HG02610 (cell line): ENCODE measurements around the gene SP110.
"Not testable (repeated sequence)": the region's sequence is repeated elsewhere in the genome, so short reads cannot be mapped to it uniquely, and the experiment has no call there.

Experiments
- ATAC-seq: cut with Tn5 transposase; IDR thresholded peaks from one replicate; pipeline ENCODE4 v1.9.1; 2021; ENCODE audit warnings: mild to moderate bottlenecking, moderate library complexity; ENCODE audit not compliant: unreplicated experiment

SP110 gene

DNA sequence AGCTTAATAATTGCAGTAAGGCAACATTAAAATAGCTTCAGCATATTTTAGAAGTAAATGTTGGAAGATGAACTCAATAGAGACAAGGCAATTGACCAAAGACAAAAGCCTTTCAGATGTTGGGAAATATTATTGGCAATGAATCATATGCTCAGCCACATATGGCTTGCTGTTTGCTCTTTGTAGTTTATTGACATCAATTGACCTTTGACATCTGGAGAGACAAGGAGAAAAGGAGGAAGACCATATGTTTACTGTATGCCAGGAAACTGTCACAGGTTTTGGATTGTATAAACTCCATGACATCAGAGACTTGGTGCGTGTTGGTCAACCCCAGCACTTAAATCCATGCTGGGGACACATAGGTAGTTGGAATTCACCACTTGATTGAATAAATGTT is 90.4 kb downstream of the SP110 start:
- ATAC-seq, result no peak

DNA sequence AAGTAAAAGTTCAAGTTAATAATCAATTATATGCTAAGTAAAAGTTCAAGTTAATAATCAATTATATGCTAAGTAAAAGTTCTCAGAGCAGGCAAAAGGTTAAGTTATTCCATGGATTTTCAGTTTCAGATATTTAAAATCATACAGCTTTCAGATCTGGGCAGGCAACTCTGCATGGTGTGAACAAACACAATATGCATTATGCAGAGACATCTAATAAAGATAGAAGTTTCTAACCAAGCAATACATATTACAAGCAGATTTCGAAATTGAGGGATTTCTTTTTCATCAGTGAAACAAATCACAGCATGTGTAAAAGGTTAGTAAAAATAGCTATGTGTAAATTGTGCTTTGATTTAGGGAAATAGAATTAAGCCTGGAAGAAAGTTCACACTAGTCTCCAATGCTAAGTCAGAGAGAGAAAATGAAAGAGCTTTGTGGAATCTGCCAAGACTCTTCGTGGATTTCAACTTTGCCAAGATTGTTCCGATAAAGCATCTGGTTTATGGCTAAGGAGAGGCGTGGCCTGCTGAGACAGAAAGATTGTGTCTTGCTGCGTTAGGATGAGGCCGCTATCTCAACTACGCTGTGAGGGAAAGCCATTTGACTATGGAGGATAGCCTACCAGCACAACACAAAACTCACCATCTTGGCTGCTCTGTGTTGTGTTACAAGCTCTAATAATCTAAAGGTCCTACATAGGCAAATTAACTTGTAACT is 91.0 kb downstream of the SP110 start:
- ATAC-seq, result no peak

DNA sequence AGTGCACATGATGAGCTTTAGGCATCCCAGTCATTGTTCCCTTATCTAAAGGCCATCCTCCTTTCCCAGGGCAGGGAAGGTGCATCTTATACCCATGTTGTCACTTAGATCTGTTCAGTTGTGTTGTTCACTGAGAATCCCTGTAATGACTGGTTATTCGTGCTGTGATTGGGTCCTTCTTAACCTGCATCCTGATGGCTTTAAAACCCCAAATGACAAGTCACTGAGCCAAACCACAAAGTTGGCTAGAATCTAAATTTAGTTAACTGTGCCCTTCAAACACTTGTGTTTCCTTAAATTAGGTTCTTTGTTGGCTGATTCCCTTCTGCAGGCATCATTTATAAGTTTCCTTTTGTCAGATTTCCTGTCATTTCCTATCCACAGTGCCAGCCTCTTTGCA is 92.6 kb downstream of the SP110 start:
- no peak for ATAC-seq

DNA sequence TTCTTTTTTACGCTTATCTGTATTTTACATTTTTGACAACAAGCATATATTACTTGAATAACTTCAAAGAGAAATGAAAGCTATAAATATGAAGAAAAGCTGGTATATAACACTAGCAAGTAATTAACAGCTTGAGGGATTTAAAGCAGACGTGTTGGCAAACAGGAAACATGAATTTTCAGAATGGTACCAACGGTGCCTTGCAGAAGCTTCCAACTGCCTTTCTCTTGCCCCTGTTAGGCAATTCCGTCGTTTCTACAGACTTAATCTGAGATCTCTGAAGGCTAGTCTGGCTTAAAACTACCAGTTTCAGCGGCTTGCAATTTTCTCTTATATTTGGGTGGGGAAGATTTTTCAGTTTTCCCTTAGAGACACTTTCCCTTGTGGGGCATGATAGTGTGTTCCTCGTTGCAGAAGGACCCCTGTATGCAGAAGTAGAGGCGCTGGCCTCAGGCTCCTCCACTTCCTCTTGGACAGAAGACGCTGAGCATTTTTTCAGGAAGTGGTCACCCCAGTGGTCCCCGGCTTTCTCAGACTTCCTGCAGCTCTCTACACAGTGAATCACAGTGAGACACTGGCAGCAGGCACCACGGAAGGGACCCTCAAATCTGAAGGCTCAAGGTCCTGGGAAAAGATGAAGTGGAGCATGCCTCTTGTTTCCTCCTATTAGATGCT is 94.9 kb downstream of the SP110 start:
- peak; percentile 79 for ATAC-seq

DNA sequence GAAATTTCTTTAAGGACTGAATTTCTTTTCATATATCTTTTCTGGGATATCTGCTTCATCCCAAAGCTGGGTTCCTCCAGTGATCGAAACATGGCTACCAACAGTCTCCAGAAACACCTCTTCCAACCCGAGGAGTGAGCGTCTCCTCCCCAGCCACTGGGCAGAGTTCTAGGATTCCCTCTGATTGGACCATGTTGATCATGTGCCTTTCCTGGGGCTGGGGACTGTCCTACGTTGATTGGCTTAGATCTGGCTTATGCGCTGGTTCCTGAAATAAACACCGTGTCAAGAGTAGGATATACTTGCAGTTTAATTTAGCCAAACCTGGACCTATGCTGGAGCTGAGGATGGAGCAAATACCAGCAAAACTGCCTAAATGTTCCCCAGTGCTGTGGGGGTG is 95.5 kb downstream of the SP110 start:
- ATAC-seq, result no peak

DNA sequence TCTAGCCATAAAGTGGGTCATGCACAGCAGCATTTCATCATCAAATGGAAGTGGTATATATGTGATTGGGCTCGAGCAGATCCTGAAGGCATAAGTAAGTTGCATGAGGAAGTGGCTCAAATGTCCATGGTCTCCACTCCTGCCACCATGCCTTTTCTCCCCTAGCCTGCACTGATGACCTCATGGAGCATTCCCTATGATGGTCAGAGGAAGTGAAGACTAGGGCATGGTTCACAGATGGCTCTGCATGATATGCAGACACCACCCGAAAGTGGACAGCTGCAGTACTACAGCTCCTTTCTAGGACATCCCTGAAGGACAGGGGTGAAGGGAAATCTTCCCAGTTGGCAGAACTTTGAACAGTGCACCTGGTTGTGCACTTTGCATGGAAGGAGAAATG is 99.4 kb downstream of the SP110 start:
- not testable (repeated sequence) for ATAC-seq

DNA sequence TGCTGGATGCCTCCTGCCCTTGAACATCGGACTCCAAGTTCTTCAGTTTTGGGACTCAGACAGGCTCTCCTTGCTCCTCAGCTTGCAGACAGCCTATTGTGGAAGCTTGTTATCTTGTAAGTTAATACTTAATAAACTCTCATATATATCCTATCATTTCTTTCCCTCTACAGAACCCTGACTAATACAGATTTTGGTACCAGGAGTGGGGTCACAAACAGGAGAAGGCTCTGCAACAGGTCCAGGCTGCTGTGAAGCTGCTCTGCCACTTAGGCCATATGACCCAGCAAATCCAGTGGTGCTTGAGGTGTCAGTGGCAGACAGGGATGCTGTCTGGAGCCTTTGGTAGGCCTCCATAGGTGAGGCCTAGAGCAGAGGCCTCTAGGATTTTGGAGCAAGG is 100.0 kb downstream of the SP110 start:
- ATAC-seq, result not testable (repeated sequence)
